Measurements from ENCODE around the gene ARIH2. TPM values are rescaled to one million over a fixed set of nuclear protein-coding genes. Genes with fewer than 3 reads are reported as not detected.
A peak's percentile ranks its signal among the peaks of the same experiment; 100 is the strongest.

Gene ARIH2
- polyA plus RNA-seq, 1 donor (not counting 4 experiments of a cell fraction or from before 2014, with no cell fraction given), result 66.7 TPM

DNA sequence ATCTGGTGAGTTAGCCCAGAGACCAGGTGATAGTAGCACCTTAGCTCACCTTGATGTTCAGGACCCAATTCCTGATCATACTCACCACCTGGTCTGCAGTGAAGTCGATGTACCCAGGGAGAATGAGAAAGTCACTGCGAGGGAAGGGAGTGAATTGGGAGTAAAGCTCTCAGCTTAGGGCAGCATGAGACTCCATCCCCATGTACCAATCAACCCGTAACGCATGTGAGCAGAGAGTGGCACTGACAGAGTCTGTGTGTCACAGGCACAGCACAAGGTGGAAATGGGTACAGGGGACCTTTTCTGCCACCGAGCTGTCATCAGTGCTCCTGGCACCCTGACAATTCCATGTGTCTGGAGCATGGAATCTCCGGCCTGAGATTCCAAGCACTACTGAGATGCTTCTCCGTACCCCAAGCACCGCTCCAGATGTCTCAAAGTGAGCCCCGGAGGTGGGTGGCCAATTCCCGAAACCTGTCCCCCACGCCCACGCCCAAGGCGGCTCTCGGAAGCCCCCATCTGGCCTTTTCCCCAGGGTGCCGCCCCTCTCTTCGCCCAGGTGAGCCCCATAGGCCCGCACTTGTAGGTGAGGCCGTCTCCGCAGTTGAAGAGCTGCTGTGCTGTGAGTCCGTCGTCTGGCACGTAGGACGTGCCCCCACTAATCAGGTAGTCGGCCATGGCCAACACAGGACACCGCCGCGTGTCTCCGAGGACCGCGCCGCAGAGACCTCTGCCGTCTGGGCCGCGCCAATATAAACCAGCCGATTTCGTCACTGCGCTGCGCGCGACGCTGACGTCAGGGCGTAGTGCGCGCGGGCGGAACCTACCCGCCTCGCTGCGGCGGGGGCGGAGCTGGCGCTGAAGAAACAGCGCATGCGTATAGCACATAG, 110.3 kb downstream of the ARIH2 start, which contains the start of gene IMPDH2:
IMPDH2 (minus strand) TSS at position 726 of the 890 bp plus-strand sequence; CDS start at position 678, 48 bp downstream.
- Histone ChIP-seq H3K4me1 (ENCODE audit: control insufficient read depth, extremely low read depth, insufficient read depth, low read length) (peaks cover 21% of the 10 kb centered on the region), H3K9me3 (ENCODE audit: control insufficient read depth, low read depth, low read length) (no peaks in the 10 kb centered on the region), H3K36me3 (ENCODE audit: control insufficient read depth in 2 of 2, extremely low read depth in 1 of 2, insufficient read depth in 2 of 2, low read length in 2 of 2) (peaks cover 45 to 66% of the 10 kb centered on the region in 2 experiments), H3K4me2 (ENCODE audit: control insufficient read depth, extremely low read depth, insufficient read depth, low read depth, low read length) (peak within 1 kb of the TSS; percentile 85), H3K4me3 (ENCODE audit: control insufficient read depth in 2 of 3, extremely low read depth in 1 of 3, insufficient read depth in 2 of 3, low read depth in 1 of 3, low read length in 3 of 3) (peak within 1 kb of the TSS; percentile 57 to 94 (median 83)), H3K27me3 (ENCODE audit: control insufficient read depth, extremely low read depth, insufficient read depth, low read length) (no peaks in the 10 kb centered on the region), H2AFZ (ENCODE audit: control insufficient read depth, low read length) (peak within 1 kb of the TSS; percentile 45), H3K27ac (ENCODE audit: control insufficient read depth, insufficient read depth, low read length) (peak within 1 kb of the TSS; percentile 81), H3K9ac (ENCODE audit: control insufficient read depth, extremely low read depth, insufficient read depth, low read length) (peak within 1 kb of the TSS; percentile 93), H3K9me1 (ENCODE audit: control insufficient read depth, extremely low read depth, insufficient read depth, low read length) (peaks cover 3% of the 10 kb centered on the region), H3K79me2 (ENCODE audit: control insufficient read depth, insufficient read depth, low read length) (peaks cover 48% of the 10 kb centered on the region), H4K20me1 (ENCODE audit: control insufficient read depth, extremely low read depth, insufficient read depth, low read length) (peaks cover 4% of the 10 kb centered on the region)
- dilution Hi-C loops (cut with MboI; ENCODE audit: extremely low pct_ligation_motif_present, low sequenced_read_pairs), result no loop called here
- FAIRE-seq (peak; percentile 36), DNase-seq (ENCODE audit: low read depth, low spot score) (no peak)
- TF ChIP-seq, protein P1, sequence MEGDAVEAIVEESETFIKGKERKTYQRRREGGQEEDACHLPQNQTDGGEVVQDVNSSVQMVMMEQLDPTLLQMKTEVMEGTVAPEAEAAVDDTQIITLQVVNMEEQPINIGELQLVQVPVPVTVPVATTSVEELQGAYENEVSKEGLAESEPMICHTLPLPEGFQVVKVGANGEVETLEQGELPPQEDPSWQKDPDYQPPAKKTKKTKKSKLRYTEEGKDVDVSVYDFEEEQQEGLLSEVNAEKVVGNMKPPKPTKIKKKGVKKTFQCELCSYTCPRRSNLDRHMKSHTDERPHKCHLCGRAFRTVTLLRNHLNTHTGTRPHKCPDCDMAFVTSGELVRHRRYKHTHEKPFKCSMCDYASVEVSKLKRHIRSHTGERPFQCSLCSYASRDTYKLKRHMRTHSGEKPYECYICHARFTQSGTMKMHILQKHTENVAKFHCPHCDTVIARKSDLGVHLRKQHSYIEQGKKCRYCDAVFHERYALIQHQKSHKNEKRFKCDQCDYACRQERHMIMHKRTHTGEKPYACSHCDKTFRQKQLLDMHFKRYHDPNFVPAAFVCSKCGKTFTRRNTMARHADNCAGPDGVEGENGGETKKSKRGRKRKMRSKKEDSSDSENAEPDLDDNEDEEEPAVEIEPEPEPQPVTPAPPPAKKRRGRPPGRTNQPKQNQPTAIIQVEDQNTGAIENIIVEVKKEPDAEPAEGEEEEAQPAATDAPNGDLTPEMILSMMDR (optimal IDR thresholded peaks at IDR 0.05 in 1 of 3, IDR thresholded peaks at IDR 0.05 in 1 of 3, conservative IDR thresholded peaks at IDR 0.05 in 1 of 3; ENCODE audit: extremely low read depth in 1 of 3, insufficient read depth in 2 of 3, low read length in 3 of 3), result peak in 1 of 3 experiments; percentile 10
- no peak for TF ChIP-seq EZH2 (IDR thresholded peaks at IDR 0.05; ENCODE audit: low read length)

DNA sequence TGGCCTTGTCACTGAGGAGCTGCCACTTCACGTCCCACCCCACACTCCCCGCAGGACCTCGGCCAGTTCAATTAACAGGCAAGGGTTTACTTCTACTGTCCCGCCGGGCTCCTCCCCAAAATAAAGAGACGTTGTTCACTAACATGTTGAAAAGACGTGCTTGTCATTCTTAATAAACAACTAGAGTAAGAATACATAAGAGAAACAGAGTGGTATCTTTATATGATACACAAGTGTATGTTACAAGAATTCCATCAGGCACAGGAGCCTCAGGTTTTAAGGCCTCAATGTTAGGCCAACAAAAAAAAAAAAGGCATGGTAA, 110.9 kb downstream of the ARIH2 start:
- peak overlapping the region; percentile 59 for H3K4me2 ChIP-seq (ENCODE audit: control insufficient read depth, extremely low read depth, insufficient read depth, low read depth, low read length)
- no peaks in the 10 kb centered on the region for H3K9me3 ChIP-seq (ENCODE audit: control insufficient read depth, low read depth, low read length)
- dilution Hi-C loops (cut with MboI; ENCODE audit: extremely low pct_ligation_motif_present, low sequenced_read_pairs), result no loop called here
- H3K9ac ChIP-seq (ENCODE audit: control insufficient read depth, extremely low read depth, insufficient read depth, low read length), result peak overlapping the region; percentile 93
- peaks cover 43% of the 10 kb centered on the region for H3K79me2 ChIP-seq (ENCODE audit: control insufficient read depth, insufficient read depth, low read length)
- TF ChIP-seq, protein P1 (optimal IDR thresholded peaks at IDR 0.05 in 1 of 3, IDR thresholded peaks at IDR 0.05 in 1 of 3, conservative IDR thresholded peaks at IDR 0.05 in 1 of 3; ENCODE audit: extremely low read depth in 1 of 3, insufficient read depth in 2 of 3, low read length in 3 of 3), result no peak
- no peak for TF ChIP-seq EZH2 (IDR thresholded peaks at IDR 0.05; ENCODE audit: low read length)
- peak overlapping the region; percentile 81 for H3K27ac ChIP-seq (ENCODE audit: control insufficient read depth, insufficient read depth, low read length)
- peak overlapping the region in 1 of 3 experiments; percentile 21 for H3K4me3 ChIP-seq (ENCODE audit: control insufficient read depth in 2 of 3, extremely low read depth in 1 of 3, insufficient read depth in 2 of 3, low read depth in 1 of 3, low read length in 3 of 3)
- FAIRE-seq, result no peak
- peaks cover 3% of the 10 kb centered on the region for H3K9me1 ChIP-seq (ENCODE audit: control insufficient read depth, extremely low read depth, insufficient read depth, low read length)
- peaks cover 20% of the 10 kb centered on the region for H3K4me1 ChIP-seq (ENCODE audit: control insufficient read depth, extremely low read depth, insufficient read depth, low read length)
- H3K27me3 ChIP-seq (ENCODE audit: control insufficient read depth, extremely low read depth, insufficient read depth, low read length), result no peaks in the 10 kb centered on the region
- H3K36me3 ChIP-seq (ENCODE audit: control insufficient read depth in 2 of 2, extremely low read depth in 1 of 2, insufficient read depth in 2 of 2, low read length in 2 of 2), result peaks cover 43 to 61% of the 10 kb centered on the region in 2 experiments
- peak overlapping the region; percentile 39 for H2AFZ ChIP-seq (ENCODE audit: control insufficient read depth, low read length)
- H4K20me1 ChIP-seq (ENCODE audit: control insufficient read depth, extremely low read depth, insufficient read depth, low read length), result peaks cover 1% of the 10 kb centered on the region
- DNase-seq (ENCODE audit: low read depth, low spot score), result no peak

All from keratinocyte (primary cell).